OCI-LY7 (cell line): ENCODE results near the gene KCNN2. TPM values are rescaled to one million over a fixed set of nuclear protein-coding genes. Genes with fewer than 3 reads are reported as not detected.

ENCODE experiments used
- BruUV-seq: library from RNA; stranded (reverse); fragments of 400-500 nt; replicated peaks from 2 replicates; lab custom pipeline; 2021; lab: Mats Ljungman, UMichigan
- CTCF ChIA-PET: fragments of 300-600 bp; sonication (Branson Sonifier 250); formaldehyde crosslinking; loops from one replicate; lab custom pipeline; 2022; ENCODE audit warnings: antibody characterized with exemption; ENCODE audit not compliant: unreplicated experiment; lab: Charles Lee
- POLR2A ChIA-PET: fragments of 300-600 bp; sonication (Branson Sonifier 250); formaldehyde crosslinking; loops from one replicate; lab custom pipeline; 2022; ENCODE audit warnings: antibody characterized with exemption; lab: Charles Lee
- DNase-seq: peaks from one replicate; pipeline ENCODE4 v3.0.0-alpha.2; 2015; ENCODE audit warnings: low spot score
- H2AFZ ChIP-seq: fragments of 200-600 bp; sonication (generic), shearing (Covaris generic); 2 replicates; pipeline ENCODE4 v1.6.1; 2014; ENCODE audit warnings: mild to moderate bottlenecking, antibody characterized with exemption, low read length, moderate library complexity
- H3K27ac ChIP-seq: fragments of 200-600 bp; sonication (generic); 2 replicates; pipeline ENCODE4 v1.5.1; 2014; ENCODE audit warnings: mixed run types, low read depth, mild to moderate bottlenecking, moderate library complexity, low read length, inconsistent platforms; ENCODE audit not compliant: poor library complexity, severe bottlenecking
- H3K36me3 ChIP-seq: fragments of 200-600 bp; sonication (generic); 2 replicates; pipeline ENCODE4 v1.6.1; 2014; ENCODE audit warnings: mild to moderate bottlenecking, antibody characterized with exemption, low read length, moderate library complexity, mixed read lengths; ENCODE audit not compliant: insufficient read depth
- H3K4me1 ChIP-seq: fragments of 200-600 bp; sonication (generic); 2 replicates; pipeline ENCODE4 v1.5.1; 2014; ENCODE audit warnings: mild to moderate bottlenecking, low read length; ENCODE audit not compliant: insufficient read depth, poor library complexity, severe bottlenecking
- H3K4me2 ChIP-seq: fragments of 200-600 bp; sonication (generic); 2 replicates; pipeline ENCODE4 v1.6.1; 2014; ENCODE audit warnings: mild to moderate bottlenecking, low read length
- H3K4me3 ChIP-seq: fragments of 200-600 bp; sonication (generic); 2 replicates; pipeline ENCODE4 v1.5.1; 2014; ENCODE audit warnings: mild to moderate bottlenecking, low read depth, low read length; ENCODE audit not compliant: poor library complexity, severe bottlenecking
- H3K79me2 ChIP-seq: fragments of 200-600 bp; sonication (generic); 2 replicates; pipeline ENCODE4 v1.6.1; 2016; ENCODE audit warnings: low read depth, mild to moderate bottlenecking, low read length, moderate library complexity, mixed read lengths; ENCODE audit not compliant: insufficient read depth
- H3K9me2 ChIP-seq: fragments of 200-600 bp; sonication (generic); 2 replicates; pipeline ENCODE4 v1.6.1; 2016; ENCODE audit warnings: mild to moderate bottlenecking, low read length, mixed read lengths; ENCODE audit not compliant: insufficient read depth
- H3K9me3 ChIP-seq: fragments of 200-600 bp; sonication (generic); 2 replicates; pipeline ENCODE4 v1.6.1; 2014; ENCODE audit warnings: mild to moderate bottlenecking, mixed run types, low read length, mixed read lengths
- H4K20me1 ChIP-seq: fragments of 200-600 bp; sonication (generic); 2 replicates; pipeline ENCODE4 v1.6.1; 2014; ENCODE audit warnings: mild to moderate bottlenecking, antibody characterized with exemption, low read length, moderate library complexity, mixed read lengths; ENCODE audit not compliant: insufficient read depth
- EZH2phosphoT487 ChIP-seq: fragments of 200-600 bp; sonication (generic); IDR thresholded peaks from 2 replicates; pipeline ENCODE4 v1.6.1; 2018; ENCODE audit warnings: low read depth, borderline replicate concordance, mild to moderate bottlenecking, mixed run types, antibody characterized with exemption, low read length, moderate library complexity, mixed read lengths
- intact Hi-C: fragments of 100-400 bp; cut with micrococcal nuclease; formaldehyde crosslinking; loops from one replicate; pipeline ENCODE4 v1.10.0; 2022; ENCODE audit not compliant: unreplicated experiment
- total RNA-seq, 2 experiments: library from RNA; depleted of rRNA in 1 of 2; stranded (reverse); fragments of >200 nt in 1 of 2; shearing (Covaris generic) in 1 of 2; gene quantifications; 2 replicates each; pipeline ENCODE4 v1.2.3, GENCODE V29; 2014 to 2022
- TF ChIP-seq, protein P1 (sequence below): fragments of 200-600 bp; sonication (generic); conservative IDR thresholded peaks from 2 replicates; pipeline ENCODE4 v1.5.1; 2014; ENCODE audit warnings: mild to moderate bottlenecking, antibody characterized with exemption, low read length, moderate library complexity, mixed read lengths

Gene KCNN2
- total RNA-seq, 2 experiments from 2014 or later = not detected

DNA sequence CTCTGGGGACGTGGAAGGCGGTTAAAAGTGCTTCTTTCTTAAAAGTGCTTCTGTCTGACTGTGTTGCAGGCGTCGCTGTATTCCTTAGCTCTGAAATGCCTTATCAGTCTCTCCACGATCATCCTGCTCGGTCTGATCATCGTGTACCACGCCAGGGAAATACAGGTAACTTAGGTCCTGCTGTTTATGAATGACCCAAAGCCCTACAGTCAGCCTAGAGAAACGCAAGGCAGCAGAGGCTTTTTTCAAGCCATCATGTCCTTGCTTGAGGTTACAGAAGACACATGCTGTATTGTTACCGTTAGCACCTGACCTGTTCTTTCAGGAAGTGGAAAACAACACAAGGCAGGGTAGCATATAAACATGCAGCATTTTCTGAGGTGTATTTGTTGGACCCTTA, 2.0 kb downstream of the KCNN2 start:
- Histone ChIP-seq H3K4me2 (no peak overlapping the region), H3K4me3 (no peak overlapping the region), H3K4me1 (no peaks in the 10 kb centered on the region), H3K36me3 (no peaks in the 10 kb centered on the region), H3K9me2 (no peaks in the 10 kb centered on the region), H4K20me1 (no peaks in the 10 kb centered on the region), H2AFZ (no peak overlapping the region), H3K9me3 (no peaks in the 10 kb centered on the region), H3K27ac (no peak overlapping the region), H3K79me2 (no peaks in the 10 kb centered on the region)
- CTCF ChIA-PET = no interaction called here
- intact Hi-C loops = no loop called here
- BruUV-seq = no TSS peak
- TF ChIP-seq, protein P1, sequence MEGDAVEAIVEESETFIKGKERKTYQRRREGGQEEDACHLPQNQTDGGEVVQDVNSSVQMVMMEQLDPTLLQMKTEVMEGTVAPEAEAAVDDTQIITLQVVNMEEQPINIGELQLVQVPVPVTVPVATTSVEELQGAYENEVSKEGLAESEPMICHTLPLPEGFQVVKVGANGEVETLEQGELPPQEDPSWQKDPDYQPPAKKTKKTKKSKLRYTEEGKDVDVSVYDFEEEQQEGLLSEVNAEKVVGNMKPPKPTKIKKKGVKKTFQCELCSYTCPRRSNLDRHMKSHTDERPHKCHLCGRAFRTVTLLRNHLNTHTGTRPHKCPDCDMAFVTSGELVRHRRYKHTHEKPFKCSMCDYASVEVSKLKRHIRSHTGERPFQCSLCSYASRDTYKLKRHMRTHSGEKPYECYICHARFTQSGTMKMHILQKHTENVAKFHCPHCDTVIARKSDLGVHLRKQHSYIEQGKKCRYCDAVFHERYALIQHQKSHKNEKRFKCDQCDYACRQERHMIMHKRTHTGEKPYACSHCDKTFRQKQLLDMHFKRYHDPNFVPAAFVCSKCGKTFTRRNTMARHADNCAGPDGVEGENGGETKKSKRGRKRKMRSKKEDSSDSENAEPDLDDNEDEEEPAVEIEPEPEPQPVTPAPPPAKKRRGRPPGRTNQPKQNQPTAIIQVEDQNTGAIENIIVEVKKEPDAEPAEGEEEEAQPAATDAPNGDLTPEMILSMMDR = no peak
- TF ChIP-seq EZH2phosphoT487 = no peak
- no peak for DNase-seq
- POLR2A ChIA-PET = no interaction called here

DNA sequence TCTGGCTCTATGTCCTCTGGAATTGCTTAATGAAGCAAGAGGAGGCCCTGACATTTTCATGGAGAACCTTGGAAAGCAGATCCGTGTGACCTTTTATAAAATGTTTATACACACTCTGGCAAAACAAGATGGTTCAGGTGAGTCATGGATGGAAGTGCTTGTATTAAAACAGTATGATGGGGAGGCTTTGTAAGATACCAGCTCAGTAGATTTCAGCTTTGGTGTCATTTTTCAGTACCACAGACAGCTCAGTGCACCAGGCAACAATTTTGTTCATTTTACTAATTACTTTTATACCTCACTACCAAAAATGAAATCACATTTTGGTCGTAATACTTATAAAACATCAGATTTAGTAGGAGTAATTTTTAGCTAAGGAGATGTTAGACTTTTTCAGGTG, 5.2 kb downstream of the KCNN2 start:
- BruUV-seq = no TSS peak

DNA sequence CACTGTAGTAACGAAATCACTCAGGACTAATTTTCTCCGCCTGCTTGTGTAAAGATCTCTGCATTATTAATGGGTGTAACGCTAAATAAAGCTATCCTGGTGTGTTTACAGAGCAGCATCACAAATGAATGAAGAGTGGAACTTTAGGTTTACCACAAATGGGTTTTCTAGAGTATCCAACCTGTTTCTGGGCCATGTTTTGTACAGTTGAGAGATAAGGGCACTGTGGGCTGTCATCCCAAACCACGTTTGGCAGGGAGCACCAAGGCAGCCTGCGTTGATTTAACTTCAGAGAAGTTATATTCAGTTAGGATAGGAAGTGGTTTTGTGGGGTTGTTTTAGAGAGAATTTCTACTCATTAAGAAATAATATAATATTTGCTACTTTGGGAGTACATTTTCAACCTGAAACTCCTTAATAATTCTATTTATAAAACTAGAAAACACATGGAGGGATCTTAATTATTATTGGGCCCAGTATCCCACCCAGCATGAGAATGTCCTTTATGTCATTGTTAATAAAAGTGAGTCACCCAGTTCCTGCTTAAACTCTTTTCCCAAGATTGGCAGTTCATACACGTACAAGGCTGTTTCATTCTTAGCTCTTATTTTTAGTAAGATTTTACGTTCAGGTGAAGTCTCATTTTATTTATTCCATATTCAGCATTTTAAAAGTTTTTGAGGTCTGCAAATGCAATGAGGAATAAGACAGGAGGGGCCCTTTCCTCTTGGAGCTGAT, 8.0 kb downstream of the KCNN2 start:
- Histone ChIP-seq H3K79me2 (no peaks in the 10 kb centered on the region), H3K9me3 (no peaks in the 10 kb centered on the region), H3K36me3 (no peaks in the 10 kb centered on the region), H3K4me1 (no peaks in the 10 kb centered on the region), H4K20me1 (no peaks in the 10 kb centered on the region), H2AFZ (no peak overlapping the region), H3K4me2 (no peak overlapping the region), H3K4me3 (no peak overlapping the region), H3K9me2 (no peaks in the 10 kb centered on the region), H3K27ac (no peak overlapping the region)
- ChIA-PET CTCF (no interaction called here), POLR2A (no interaction called here)
- TF ChIP-seq, protein P1 = no peak
- TF ChIP-seq EZH2phosphoT487 = no peak
- intact Hi-C loops = no loop called here
- no peak for DNase-seq
- no TSS peak for BruUV-seq

More for the DNA sequence above, 5.2 kb downstream of the KCNN2 start:
- H3K27ac ChIP-seq = no peak overlapping the region
- H3K79me2 ChIP-seq = no peaks in the 10 kb centered on the region
- no peaks in the 10 kb centered on the region for H4K20me1 ChIP-seq
- no peaks in the 10 kb centered on the region for H3K9me2 ChIP-seq
- intact Hi-C loops = no loop called here
- no peaks in the 10 kb centered on the region for H3K4me1 ChIP-seq
- H3K4me3 ChIP-seq = no peak overlapping the region
- no peak overlapping the region for H3K4me2 ChIP-seq
- H2AFZ ChIP-seq = no peak overlapping the region
- H3K9me3 ChIP-seq = no peaks in the 10 kb centered on the region
- ChIA-PET POLR2A (no interaction called here), CTCF (no interaction called here)
- no peak for DNase-seq
- TF ChIP-seq, protein P1 = no peak
- no peak for TF ChIP-seq EZH2phosphoT487
- no peaks in the 10 kb centered on the region for H3K36me3 ChIP-seq
